Bronchial epithelial cell (primary cell): Measurements from ENCODE around the gene RPL10A. TPM values are rescaled to one million over a fixed set of nuclear protein-coding genes. Genes with fewer than 3 reads are reported as not detected.

Source experiments
- DNase-seq: peaks from one replicate; pipeline ENCODE4 v3.0.0-alpha.2; 2010; ENCODE audit warnings: low read depth
- FAIRE-seq: peaks from 2 replicates; lab custom pipeline; 2011; peaks lifted over from hg19 to GRCh38; lab: Jason Lieb, UNC
- H3K27me3 ChIP-seq: 2 replicates; pipeline ENCODE4 v1.5.1; 2011; ENCODE audit warnings: low read length; ENCODE audit not compliant: control insufficient read depth, insufficient read depth
- H3K36me3 ChIP-seq: 2 replicates; pipeline ENCODE4 v1.5.1; 2011; ENCODE audit warnings: low read length; ENCODE audit not compliant: control insufficient read depth, insufficient read depth
- H3K4me3 ChIP-seq: 2 replicates; pipeline ENCODE4 v1.5.1; 2011; ENCODE audit warnings: mild to moderate bottlenecking, low read depth, low read length, control low read depth
- total RNA-seq: library from RNA; depleted of rRNA; stranded (reverse); fragments of >200 nt; gene quantifications from 2 replicates; pipeline ENCODE4 v1.2.1, GENCODE V29; 2014
- TF ChIP-seq, protein P1 (sequence below): IDR thresholded peaks from 2 replicates; pipeline ENCODE4 v1.5.1; 2011; ENCODE audit warnings: mild to moderate bottlenecking, moderate library complexity, low read length, control low read depth, inconsistent platforms; ENCODE audit not compliant: insufficient read depth, severe bottlenecking

The RPL10A gene
- total RNA-seq = 1,892 and 2,665 TPM in 2 replicates

DNA sequence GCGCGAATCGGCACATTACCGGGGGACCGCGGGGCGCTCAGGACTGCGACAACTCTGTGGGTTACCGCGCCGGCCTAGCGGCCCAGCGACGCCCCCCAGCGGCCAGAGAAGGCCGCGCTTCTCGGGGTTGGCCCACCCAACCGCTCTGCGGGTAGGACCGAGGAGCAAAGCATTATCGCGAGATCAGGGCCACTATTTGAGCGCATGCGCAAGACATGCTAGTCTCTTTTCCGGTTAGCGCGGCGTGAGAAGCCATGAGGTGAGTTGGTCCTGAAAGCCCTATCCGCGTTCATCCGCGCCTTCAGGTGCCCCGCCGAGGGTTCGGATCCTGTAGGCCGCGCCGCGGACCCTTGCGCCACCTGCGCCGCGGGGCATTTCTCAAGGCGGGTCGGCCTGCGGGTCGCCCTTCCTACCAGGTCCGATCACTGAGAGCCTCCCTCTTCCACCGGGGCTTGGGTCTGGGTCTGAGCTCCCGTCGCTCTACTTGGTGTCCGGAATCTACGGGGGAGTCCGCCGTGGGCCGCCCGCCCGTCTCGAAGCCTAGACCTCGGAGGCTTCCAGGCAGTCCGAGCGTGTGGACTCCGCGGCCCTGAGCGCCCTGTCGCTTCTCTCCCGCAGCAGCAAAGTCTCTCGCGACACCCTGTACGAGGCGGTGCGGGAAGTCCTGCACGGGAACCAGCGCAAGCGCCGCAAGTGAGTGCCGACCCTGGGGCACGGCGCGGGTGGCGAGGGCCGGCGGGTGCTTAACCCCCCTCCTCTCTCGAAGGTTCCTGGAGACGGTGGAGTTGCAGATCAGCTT is at the start of gene RPL10A:
Gene RPL10A (plus strand): TSS at position 221 of the 799 bp plus-strand sequence. CDS start 34 bp downstream, at position 255.
- H3K27me3 ChIP-seq = no peaks in the 10 kb centered on the region
- peak within 1 kb of the TSS; percentile 83 for H3K4me3 ChIP-seq
- H3K36me3 ChIP-seq = peaks cover 25% of the 10 kb centered on the region
- peak; percentile 93 for DNase-seq
- FAIRE-seq = no peak
- TF ChIP-seq, protein P1, sequence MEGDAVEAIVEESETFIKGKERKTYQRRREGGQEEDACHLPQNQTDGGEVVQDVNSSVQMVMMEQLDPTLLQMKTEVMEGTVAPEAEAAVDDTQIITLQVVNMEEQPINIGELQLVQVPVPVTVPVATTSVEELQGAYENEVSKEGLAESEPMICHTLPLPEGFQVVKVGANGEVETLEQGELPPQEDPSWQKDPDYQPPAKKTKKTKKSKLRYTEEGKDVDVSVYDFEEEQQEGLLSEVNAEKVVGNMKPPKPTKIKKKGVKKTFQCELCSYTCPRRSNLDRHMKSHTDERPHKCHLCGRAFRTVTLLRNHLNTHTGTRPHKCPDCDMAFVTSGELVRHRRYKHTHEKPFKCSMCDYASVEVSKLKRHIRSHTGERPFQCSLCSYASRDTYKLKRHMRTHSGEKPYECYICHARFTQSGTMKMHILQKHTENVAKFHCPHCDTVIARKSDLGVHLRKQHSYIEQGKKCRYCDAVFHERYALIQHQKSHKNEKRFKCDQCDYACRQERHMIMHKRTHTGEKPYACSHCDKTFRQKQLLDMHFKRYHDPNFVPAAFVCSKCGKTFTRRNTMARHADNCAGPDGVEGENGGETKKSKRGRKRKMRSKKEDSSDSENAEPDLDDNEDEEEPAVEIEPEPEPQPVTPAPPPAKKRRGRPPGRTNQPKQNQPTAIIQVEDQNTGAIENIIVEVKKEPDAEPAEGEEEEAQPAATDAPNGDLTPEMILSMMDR = peak; percentile 100

DNA sequence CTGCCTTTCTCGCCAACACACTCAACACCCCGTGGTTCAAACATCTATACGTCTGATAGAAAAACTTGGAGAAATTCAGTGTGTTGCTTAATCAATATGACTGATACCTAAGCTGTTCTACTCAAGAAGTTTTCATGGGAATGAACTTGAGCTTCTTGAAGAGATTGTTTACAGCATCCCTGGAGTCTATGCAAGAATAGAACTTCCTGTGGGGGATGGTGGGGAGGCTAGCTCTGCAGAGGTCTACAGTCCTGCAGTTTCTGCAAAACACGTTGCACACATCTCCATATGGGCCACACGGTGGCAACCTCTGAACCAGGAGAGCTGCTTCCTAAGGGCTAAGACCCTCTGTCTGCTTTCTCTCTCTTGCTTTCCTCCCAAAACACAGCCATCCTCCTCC is 48.8 kb upstream of the RPL10A start:
- no peak for FAIRE-seq
- peaks cover 39% of the 10 kb centered on the region for H3K36me3 ChIP-seq
- TF ChIP-seq, protein P1 = no peak
- H3K27me3 ChIP-seq = no peaks in the 10 kb centered on the region
- no peak overlapping the region for H3K4me3 ChIP-seq
- no peak for DNase-seq

DNA sequence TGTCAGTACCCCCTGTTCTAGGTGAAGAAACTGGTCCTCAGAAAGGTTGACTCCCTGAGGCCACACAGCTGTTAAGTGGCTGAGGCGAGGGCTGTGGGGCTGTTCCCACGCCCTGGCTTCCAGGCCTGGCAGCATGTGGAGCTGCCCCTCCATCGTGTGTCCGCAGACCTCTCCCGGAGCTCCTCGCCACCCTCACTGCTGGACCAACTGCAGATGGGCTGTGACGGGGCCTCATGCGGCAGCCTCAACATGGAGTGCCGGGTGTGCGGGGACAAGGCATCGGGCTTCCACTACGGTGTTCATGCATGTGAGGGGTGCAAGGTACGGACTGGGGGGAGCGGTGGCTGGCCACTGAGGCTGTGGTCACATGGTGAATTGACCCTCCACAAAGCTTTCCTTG is 48.2 kb upstream of the RPL10A start:
- Histone ChIP-seq H3K27me3 (no peaks in the 10 kb centered on the region), H3K36me3 (peaks cover 43% of the 10 kb centered on the region), H3K4me3 (no peak overlapping the region)
- FAIRE-seq (no peak), DNase-seq (no peak)
- TF ChIP-seq, protein P1 = no peak

DNA sequence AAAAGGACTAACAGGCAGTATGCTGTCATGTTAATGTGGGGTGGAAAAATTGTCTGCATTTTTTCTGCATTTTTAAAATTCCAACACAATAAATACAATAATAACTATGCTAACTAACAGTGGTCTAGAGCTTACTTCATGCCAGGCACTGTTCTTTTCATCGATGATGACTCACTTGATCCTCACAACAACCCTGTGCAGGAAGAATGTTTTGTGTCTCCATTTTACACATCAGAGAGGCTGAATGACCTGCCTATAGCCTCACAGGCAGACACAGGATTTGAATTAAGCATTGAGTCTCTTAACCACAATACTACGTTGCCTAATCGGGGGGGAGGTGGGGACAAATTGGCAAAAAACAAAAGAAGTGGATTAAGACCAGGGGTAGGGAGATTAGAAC is 42.9 kb upstream of the RPL10A start:
- H3K36me3 ChIP-seq = peaks cover 39% of the 10 kb centered on the region

DNA sequence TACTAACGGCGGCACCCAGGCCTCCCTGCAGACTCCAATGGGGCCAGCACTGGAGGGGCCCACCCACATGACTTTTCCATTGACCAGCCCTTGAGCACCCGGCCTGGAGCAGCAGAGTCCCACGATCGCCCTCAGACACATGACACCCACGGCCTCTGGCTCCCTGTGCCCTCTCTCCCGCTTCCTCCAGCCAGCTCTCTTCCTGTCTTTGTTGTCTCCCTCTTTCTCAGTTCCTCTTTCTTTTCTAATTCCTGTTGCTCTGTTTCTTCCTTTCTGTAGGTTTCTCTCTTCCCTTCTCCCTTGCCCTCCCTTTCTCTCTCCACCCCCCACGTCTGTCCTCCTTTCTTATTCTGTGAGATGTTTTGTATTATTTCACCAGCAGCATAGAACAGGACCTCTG is 42.1 kb upstream of the RPL10A start:
- TF ChIP-seq, protein P1 = no peak
- DNase-seq (no peak), FAIRE-seq (no peak)
- Histone ChIP-seq H3K36me3 (peaks cover 37% of the 10 kb centered on the region), H3K4me3 (no peak overlapping the region), H3K27me3 (no peaks in the 10 kb centered on the region)

More for the DNA sequence above, 42.9 kb upstream of the RPL10A start:
- TF ChIP-seq, protein P1 = no peak
- DNase-seq = no peak
- no peaks in the 10 kb centered on the region for H3K27me3 ChIP-seq
- no peak for FAIRE-seq
- H3K4me3 ChIP-seq = no peak overlapping the region
